BJ (cell line): Measurements from ENCODE around the gene RABGAP1. TPM values are rescaled to one million over a fixed set of nuclear protein-coding genes. Genes with fewer than 3 reads are reported as not detected.

Source experiments
- CTCF ChIA-PET: fragments of 350-600 bp; formaldehyde crosslinking; extraction: SDS; loops from one replicate; lab custom pipeline; 2021; ENCODE audit warnings: antibody characterized with exemption, inconsistent platforms; lab: Yijun Ruan, JAX
- POLR2A ChIA-PET: fragments of 300-600 bp; sonication (Branson Sonifier 250); formaldehyde crosslinking; extraction: SDS; loops from one replicate; lab custom pipeline; 2021; ENCODE audit warnings: antibody characterized with exemption; lab: Charles Lee
- DNase-seq: peaks from one replicate; pipeline ENCODE4 v3.0.0-alpha.2; 2011; ENCODE audit warnings: low read depth
- H3K27me3 ChIP-seq: 2 replicates; pipeline ENCODE4 v1.6.0; 2011; ENCODE audit warnings: low read length; ENCODE audit not compliant: control insufficient read depth, insufficient read depth
- H3K36me3 ChIP-seq: 2 replicates; pipeline ENCODE4 v1.5.1; 2011; ENCODE audit warnings: low read length; ENCODE audit not compliant: control insufficient read depth, insufficient read depth
- H3K4me3 ChIP-seq: 2 replicates; pipeline ENCODE4 v1.5.1; 2011; ENCODE audit warnings: low read depth, mild to moderate bottlenecking, control low read depth, low read length
- polyA plus RNA-seq: library from polyadenylated mRNA; depleted of rRNA; stranded (reverse); fragments of >200 nt; gene quantifications from 2 replicates; pipeline ENCODE4 v1.2.3, GENCODE V29; 2011; rRNA removed
- small RNA-seq: library from RNA; depleted of rRNA; stranded (forward); fragments of <200 nt; gene quantifications from one replicate; pipeline ENCODE3, GENCODE V24; 2012; ENCODE audit warnings: low replicate concordance, low read depth; ENCODE audit not compliant: insufficient read length
- TF ChIP-seq, protein P1 (sequence below): IDR thresholded peaks from 2 replicates; pipeline ENCODE4 v1.5.1; 2011; ENCODE audit warnings: low read depth, mild to moderate bottlenecking, control low read depth, inconsistent platforms, low read length, moderate library complexity; ENCODE audit not compliant: insufficient read depth

RABGAP1 gene
- polyA plus RNA-seq, 1 experiment: 30.8 TPM

- H3K27me3 ChIP-seq: no peaks in the 10 kb centered on the region
- POLR2A ChIA-PET: no interaction called here
- CTCF ChIA-PET: no interaction called here
- H3K36me3 ChIP-seq: no peaks in the 10 kb centered on the region
- no peak for DNase-seq
- TF ChIP-seq, protein P1, sequence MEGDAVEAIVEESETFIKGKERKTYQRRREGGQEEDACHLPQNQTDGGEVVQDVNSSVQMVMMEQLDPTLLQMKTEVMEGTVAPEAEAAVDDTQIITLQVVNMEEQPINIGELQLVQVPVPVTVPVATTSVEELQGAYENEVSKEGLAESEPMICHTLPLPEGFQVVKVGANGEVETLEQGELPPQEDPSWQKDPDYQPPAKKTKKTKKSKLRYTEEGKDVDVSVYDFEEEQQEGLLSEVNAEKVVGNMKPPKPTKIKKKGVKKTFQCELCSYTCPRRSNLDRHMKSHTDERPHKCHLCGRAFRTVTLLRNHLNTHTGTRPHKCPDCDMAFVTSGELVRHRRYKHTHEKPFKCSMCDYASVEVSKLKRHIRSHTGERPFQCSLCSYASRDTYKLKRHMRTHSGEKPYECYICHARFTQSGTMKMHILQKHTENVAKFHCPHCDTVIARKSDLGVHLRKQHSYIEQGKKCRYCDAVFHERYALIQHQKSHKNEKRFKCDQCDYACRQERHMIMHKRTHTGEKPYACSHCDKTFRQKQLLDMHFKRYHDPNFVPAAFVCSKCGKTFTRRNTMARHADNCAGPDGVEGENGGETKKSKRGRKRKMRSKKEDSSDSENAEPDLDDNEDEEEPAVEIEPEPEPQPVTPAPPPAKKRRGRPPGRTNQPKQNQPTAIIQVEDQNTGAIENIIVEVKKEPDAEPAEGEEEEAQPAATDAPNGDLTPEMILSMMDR: no peak
- H3K4me3 ChIP-seq: no peak overlapping the region
Measured at GRCh38 chr9:123135430-123135829, 194.6 kb downstream of the RABGAP1 start.

GRCh38 chr9:123138163-123138562, 197.3 kb downstream of the RABGAP1 start:
- H3K36me3 ChIP-seq: no peaks in the 10 kb centered on the region
- H3K4me3 ChIP-seq: no peak overlapping the region
- no peak for DNase-seq
- POLR2A ChIA-PET: no interaction called here
- TF ChIP-seq, protein P1: no peak
- no peaks in the 10 kb centered on the region for H3K27me3 ChIP-seq
- CTCF ChIA-PET: interaction anchor here (0.6 kb wide), 1 partner anchor 46 kb away, joined by 4 read pairs; no protein-coding TSS in a partner anchor

GRCh38 chr9:123149067-123149466, 208.2 kb downstream of the RABGAP1 start:
- no peak for DNase-seq
- POLR2A ChIA-PET: no interaction called here
- CTCF ChIA-PET: no interaction called here
- Histone ChIP-seq H3K36me3 (no peaks in the 10 kb centered on the region), H3K27me3 (no peaks in the 10 kb centered on the region), H3K4me3 (no peak overlapping the region)
- TF ChIP-seq, protein P1: no peak

- no peaks in the 10 kb centered on the region for H3K36me3 ChIP-seq
- CTCF ChIA-PET: no interaction called here
- TF ChIP-seq, protein P1: no peak
- POLR2A ChIA-PET: no interaction called here
- DNase-seq: no peak
- H3K27me3 ChIP-seq: no peaks in the 10 kb centered on the region
- no peak overlapping the region for H3K4me3 ChIP-seq
Measured at GRCh38 chr9:123150708-123151503, 210.1 kb downstream of the RABGAP1 start.

Small RNA genes lying within 50 kb of the gene (small RNA-seq; reads per million reads assigned to genes)
- gene GPR21 (not detected), gene RNY1P15 (not detected)

Other genes starting within 250 kb of the RABGAP1 start
- gene OR1L4, start 217.0 kb upstream of the RABGAP1 start, polyA plus RNA-seq: not detected in 2 replicates
- gene OR1L6, start 198.7 kb upstream of the RABGAP1 start, polyA plus RNA-seq: not detected in 2 replicates
- gene OR5C1, start 152.1 kb upstream of the RABGAP1 start, polyA plus RNA-seq: not detected in 2 replicates
- not detected in 2 replicates for gene OR1K1, start 140.9 kb upstream of the RABGAP1 start, polyA plus RNA-seq
- 9.2 and 15.7 TPM in 2 replicates for gene PDCL, start 112.4 kb upstream of the RABGAP1 start, polyA plus RNA-seq
- gene RC3H2, start 35.7 kb upstream of the RABGAP1 start, polyA plus RNA-seq: 35.3 and 50.2 TPM in 2 replicates
- 2.5 and 5.0 TPM in 2 replicates for gene ZBTB6, start 27.7 kb upstream of the RABGAP1 start, polyA plus RNA-seq
- gene ZBTB26, start 9.5 kb upstream of the RABGAP1 start, polyA plus RNA-seq: 4.4 and 8.0 TPM in 2 replicates
- gene GPR21, start 92.6 kb downstream of the RABGAP1 start, polyA plus RNA-seq: not detected in 2 replicates